ENCODE results near the gene KCP.

GRCh38 chr7:128890306-128891109 lies 20.0 kb downstream of the KCP start:
- TF ChIP-seq CTCF (IDR thresholded peaks at IDR 0.05) (no peak), POLR2AphosphoS5 (IDR thresholded peaks at IDR 0.05) (no peak)

Data from breast epithelium (tissue), 3 donors.